Tibial nerve (tissue), 4 donors: ENCODE measurements around the gene CINP.

ENCODE experiments used
- CTCF ChIP-seq, 5 experiments: fragments of 200-600 bp in 3 of 5; fragments of 450-650 bp in 2 of 5; sonication (generic) in 3 of 5; IDR thresholded peaks; one replicate each; pipeline ENCODE4 v1.5.1; 2016 to 2019; ENCODE audit warnings: antibody characterized with exemption in 5 of 5, mild to moderate bottlenecking in 3 of 5, moderate library complexity in 2 of 5
- EP300 ChIP-seq, 2 donors: sonication (generic); formaldehyde crosslinking; IDR thresholded peaks; one replicate each; pipeline ENCODE4 v1.6.1; 2017; ENCODE audit warnings: antibody characterized with exemption in 2 of 2, mild to moderate bottlenecking in 1 of 2
- POLR2A ChIP-seq, 2 donors: fragments of 450-650 bp; IDR thresholded peaks; one replicate each; pipeline ENCODE4 v1.6.1; 2017; ENCODE audit warnings: antibody characterized with exemption in 2 of 2, mild to moderate bottlenecking in 2 of 2, moderate library complexity in 2 of 2

- no peak for TF ChIP-seq CTCF (IDR thresholded peaks at IDR 0.05)
- no peak for TF ChIP-seq POLR2A (IDR thresholded peaks at IDR 0.05)
- no peak for TF ChIP-seq EP300 (IDR thresholded peaks at IDR 0.05)
Observed at GRCh38 chr14:102375119-102375518, 12.4 kb upstream of the CINP start.
